HG03108 (cell line): ENCODE measurements around the gene ADGRB2.

ENCODE experiments used
- ATAC-seq: cut with Tn5 transposase; IDR thresholded peaks from one replicate; pipeline ENCODE4 v1.9.1; 2021; ENCODE audit warnings: moderate library complexity; ENCODE audit not compliant: unreplicated experiment

ADGRB2 gene

GRCh38 chr1:31750858-31751510 lies 13.2 kb downstream of the ADGRB2 start:
- no peak for ATAC-seq

- no peak for ATAC-seq
These were observed 14.1 kb downstream of the ADGRB2 start for GRCh38 chr1:31749785-31750735.

- no peak for ATAC-seq
These were observed 15.8 kb downstream of the ADGRB2 start for GRCh38 chr1:31748365-31748764.

- no peak for ATAC-seq
These were observed 16.8 kb downstream of the ADGRB2 start for GRCh38 chr1:31747304-31747703.

- ATAC-seq: no peak
These were observed 17.5 kb downstream of the ADGRB2 start for GRCh38 chr1:31746687-31747086.

GRCh38 chr1:31745946-31746670 lies 18.0 kb downstream of the ADGRB2 start:
- ATAC-seq: no peak

- no peak for ATAC-seq
These were observed 18.8 kb downstream of the ADGRB2 start for GRCh38 chr1:31745096-31745945.

- no peak for ATAC-seq
These were observed 19.8 kb downstream of the ADGRB2 start for GRCh38 chr1:31744165-31744888.

GRCh38 chr1:31742462-31743212 lies 21.5 kb downstream of the ADGRB2 start:
- no peak for ATAC-seq

- ATAC-seq: no peak
These were observed 24.8 kb downstream of the ADGRB2 start for GRCh38 chr1:31739346-31739745.

- no peak for ATAC-seq
These were observed 27.5 kb downstream of the ADGRB2 start for GRCh38 chr1:31736675-31737074.

- ATAC-seq: no peak
These were observed 28.6 kb downstream of the ADGRB2 start for GRCh38 chr1:31735571-31735970.

- no peak for ATAC-seq
These were observed 29.5 kb downstream of the ADGRB2 start for GRCh38 chr1:31734582-31735107.

- no peak for ATAC-seq
These were observed 30.5 kb downstream of the ADGRB2 start for GRCh38 chr1:31733389-31734219.

GRCh38 chr1:31732751-31733289 lies 31.3 kb downstream of the ADGRB2 start:
- ATAC-seq: no peak

GRCh38 chr1:31732343-31732742 lies 31.8 kb downstream of the ADGRB2 start:
- no peak for ATAC-seq

- ATAC-seq: no peak
These were observed 33.0 kb downstream of the ADGRB2 start for GRCh38 chr1:31731049-31731565.
